Gastroesophageal sphincter (tissue), 4 donors: ENCODE measurements around the gene PCSK5. TPM values are rescaled to one million over a fixed set of nuclear protein-coding genes. Genes with fewer than 3 reads are reported as not detected.

Experiments used
- ATAC-seq: fragments of 150-250 bp; one replicate; pipeline ENCODE4 v1.9.1; 2016; ENCODE audit warnings: mild to moderate bottlenecking, moderate library complexity
- H3K27ac ChIP-seq, 4 donors: fragments of 200-600 bp; sonication (generic) in 3 of 4; 1 replicate in 3 of 4; 2 replicates in 1 of 4; pipeline ENCODE4 v1.5.1; 2016 to 2019
- H3K27me3 ChIP-seq: fragments of 200-600 bp; sonication (generic); one replicate; pipeline ENCODE4 v1.5.1; 2019
- H3K36me3 ChIP-seq, 2 donors: fragments of 200-600 bp; sonication (generic); one replicate each; pipeline ENCODE4 v1.5.1; 2019; ENCODE audit warnings: control low read depth in 1 of 2
- H3K4me1 ChIP-seq, 3 donors: fragments of 200-600 bp; sonication (generic); 1 replicate in 2 of 3; 2 replicates in 1 of 3; pipeline ENCODE4 v1.5.1; 2016 to 2019; ENCODE audit warnings: control low read depth in 2 of 3
- H3K4me3 ChIP-seq, 2 donors: fragments of 200-600 bp; sonication (generic); one replicate each; pipeline ENCODE4 v1.5.1; 2019; ENCODE audit warnings: mild to moderate bottlenecking in 1 of 2, moderate library complexity in 1 of 2
- H3K9me3 ChIP-seq, 3 donors: fragments of 200-600 bp; sonication (generic); one replicate each; pipeline ENCODE4 v1.5.1; 2017 to 2019; ENCODE audit warnings: control low read depth in 2 of 3
- EP300 ChIP-seq: sonication (generic); formaldehyde crosslinking; IDR thresholded peaks from one replicate; pipeline ENCODE4 v1.6.1; 2017; ENCODE audit warnings: antibody characterized with exemption, mild to moderate bottlenecking
- POLR2A ChIP-seq, 2 donors: fragments of 450-650 bp; IDR thresholded peaks; one replicate each; pipeline ENCODE4 v1.6.1; 2017; ENCODE audit warnings: antibody characterized with exemption in 2 of 2, mild to moderate bottlenecking in 2 of 2, moderate library complexity in 1 of 2
- POLR2AphosphoS5 ChIP-seq: sonication (generic); formaldehyde crosslinking; IDR thresholded peaks from one replicate; pipeline ENCODE4 v1.6.1; 2017; ENCODE audit warnings: antibody characterized with exemption
- WGBS, 2 donors: methylation state at CpG; one replicate each; pipeline ENCODE4 v1.1.5; 2018; ENCODE audit warnings: low coverage in 1 of 2; 5-methylcytosine and 5-hydroxymethylcytosine counted together
- total RNA-seq, 4 donors: library from RNA; depleted of rRNA; stranded (reverse); fragments of >200 nt; gene quantifications; one replicate each; pipeline ENCODE4 v1.1.0, GENCODE V29; 2016
- TF ChIP-seq, protein P1 (sequence below), 4 experiments: fragments of 200-600 bp in 2 of 4; fragments of 450-650 bp in 2 of 4; sonication (generic) in 1 of 4; IDR thresholded peaks; one replicate each; pipeline ENCODE4 v1.5.1; 2017 to 2019; ENCODE audit warnings: antibody characterized with exemption in 4 of 4, mild to moderate bottlenecking in 2 of 4, moderate library complexity in 2 of 4

The PCSK5 gene
- total RNA-seq, 4 donors from 2014 or later: 20.1 to 37.3 (median 28.1) TPM

DNA sequence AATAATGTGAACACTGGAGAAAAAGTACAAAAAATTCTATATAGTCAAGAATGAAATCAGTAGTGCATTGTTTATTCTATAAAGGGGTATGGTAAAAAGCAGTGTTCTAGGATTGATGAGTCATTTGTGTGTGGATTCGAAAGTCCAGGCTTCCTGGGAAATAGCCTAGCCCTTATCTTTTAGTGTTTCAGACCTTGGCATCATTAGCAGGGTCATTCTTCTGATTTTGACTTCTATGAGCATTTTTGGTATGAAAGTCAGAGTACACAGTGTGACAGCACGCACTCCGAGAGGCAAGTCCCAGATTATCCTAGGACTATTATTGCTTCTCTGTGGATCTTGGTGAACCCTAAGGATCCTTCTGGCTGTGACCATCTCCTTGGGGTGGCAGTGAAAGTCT, 16.9 kb downstream of the PCSK5 start:
- no peaks in the 10 kb centered on the region for H3K9me3 ChIP-seq
- H3K4me1 ChIP-seq: peaks cover 0 to 32% (median 0%) of the 10 kb centered on the region in 3 donors
- no peak for ATAC-seq
- H3K27me3 ChIP-seq: no peaks in the 10 kb centered on the region
- no peaks in the 10 kb centered on the region for H3K36me3 ChIP-seq
- 39 to 67% methylated on average over 1 to 3 of the region's 3 CpGs for WGBS, 2 donors
- H3K27ac ChIP-seq: no peak overlapping the region
- no peak for TF ChIP-seq POLR2A (IDR thresholded peaks at IDR 0.05)
- no peak for TF ChIP-seq POLR2AphosphoS5
- no peak overlapping the region for H3K4me3 ChIP-seq

DNA sequence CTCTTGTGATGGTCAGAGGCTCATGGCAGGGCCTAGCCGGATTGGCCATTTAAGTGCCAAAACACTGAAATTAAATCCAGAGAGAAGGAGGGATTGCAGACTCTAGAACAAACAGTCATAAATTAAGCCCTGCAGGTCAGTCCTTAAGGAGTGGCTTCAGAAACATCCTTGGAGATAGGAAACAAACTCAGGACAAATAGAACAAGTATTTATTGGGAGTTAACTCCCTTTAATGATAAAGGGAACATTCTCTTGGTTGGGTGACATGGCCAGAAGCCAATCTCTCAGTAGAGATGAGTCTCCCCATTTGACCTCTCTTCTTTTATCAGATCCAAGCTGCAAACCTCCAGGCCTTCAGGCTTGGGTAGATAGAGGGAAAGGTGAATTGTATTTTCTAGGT, 17.4 kb downstream of the PCSK5 start:
- Histone ChIP-seq H3K27ac (no peak overlapping the region), H3K9me3 (no peaks in the 10 kb centered on the region), H3K4me1 (peaks cover 0 to 36% (median 0%) of the 10 kb centered on the region in 3 donors), H3K4me3 (no peak overlapping the region), H3K27me3 (no peaks in the 10 kb centered on the region), H3K36me3 (no peaks in the 10 kb centered on the region)
- TF ChIP-seq POLR2AphosphoS5 (no peak), EP300 (no peak), POLR2A (IDR thresholded peaks at IDR 0.05) (no peak)
- TF ChIP-seq, protein P1, sequence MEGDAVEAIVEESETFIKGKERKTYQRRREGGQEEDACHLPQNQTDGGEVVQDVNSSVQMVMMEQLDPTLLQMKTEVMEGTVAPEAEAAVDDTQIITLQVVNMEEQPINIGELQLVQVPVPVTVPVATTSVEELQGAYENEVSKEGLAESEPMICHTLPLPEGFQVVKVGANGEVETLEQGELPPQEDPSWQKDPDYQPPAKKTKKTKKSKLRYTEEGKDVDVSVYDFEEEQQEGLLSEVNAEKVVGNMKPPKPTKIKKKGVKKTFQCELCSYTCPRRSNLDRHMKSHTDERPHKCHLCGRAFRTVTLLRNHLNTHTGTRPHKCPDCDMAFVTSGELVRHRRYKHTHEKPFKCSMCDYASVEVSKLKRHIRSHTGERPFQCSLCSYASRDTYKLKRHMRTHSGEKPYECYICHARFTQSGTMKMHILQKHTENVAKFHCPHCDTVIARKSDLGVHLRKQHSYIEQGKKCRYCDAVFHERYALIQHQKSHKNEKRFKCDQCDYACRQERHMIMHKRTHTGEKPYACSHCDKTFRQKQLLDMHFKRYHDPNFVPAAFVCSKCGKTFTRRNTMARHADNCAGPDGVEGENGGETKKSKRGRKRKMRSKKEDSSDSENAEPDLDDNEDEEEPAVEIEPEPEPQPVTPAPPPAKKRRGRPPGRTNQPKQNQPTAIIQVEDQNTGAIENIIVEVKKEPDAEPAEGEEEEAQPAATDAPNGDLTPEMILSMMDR (IDR thresholded peaks at IDR 0.05): no peak
- no peak for ATAC-seq
- WGBS, 2 donors: 86 to 100% methylated on average over 1 of the region's 1 CpG

DNA sequence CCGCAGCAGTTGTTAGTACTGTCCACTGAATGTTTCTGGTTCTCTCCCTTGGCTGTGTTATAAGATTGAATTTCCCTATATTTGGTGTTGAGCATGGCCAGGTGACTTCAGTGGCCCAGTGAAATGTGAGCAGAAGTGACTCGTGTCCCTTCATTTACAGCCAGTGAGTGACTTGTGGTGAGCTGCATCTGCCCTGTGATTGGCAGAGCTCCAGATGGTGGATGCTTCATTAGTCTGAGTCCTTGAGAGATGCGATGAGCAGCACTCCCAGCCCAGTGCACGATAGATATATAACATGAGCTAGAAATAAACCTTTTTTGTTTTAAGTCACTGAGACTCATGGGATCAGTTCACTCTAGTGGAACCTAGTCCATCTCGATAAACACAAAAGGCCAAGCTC, 19.3 kb downstream of the PCSK5 start:
- Histone ChIP-seq H3K36me3 (no peaks in the 10 kb centered on the region), H3K9me3 (no peaks in the 10 kb centered on the region), H3K4me1 (peaks cover 0 to 35% (median 0%) of the 10 kb centered on the region in 3 donors), H3K27me3 (no peaks in the 10 kb centered on the region), H3K27ac (no peak overlapping the region), H3K4me3 (no peak overlapping the region)
- no peak for ATAC-seq
- TF ChIP-seq POLR2A (IDR thresholded peaks at IDR 0.05): no peak
- no peak for TF ChIP-seq POLR2AphosphoS5
- 89 to 100% methylated on average over 2 to 4 of the region's 5 CpGs for WGBS, 2 donors

GRCh38 chr9:75910731-75911130, 20.3 kb downstream of the PCSK5 start:
- no peak for ATAC-seq
- Histone ChIP-seq H3K36me3 (no peaks in the 10 kb centered on the region), H3K9me3 (no peaks in the 10 kb centered on the region), H3K4me1 (peaks cover 0 to 35% (median 0%) of the 10 kb centered on the region in 3 donors), H3K27ac (no peak overlapping the region), H3K4me3 (no peak overlapping the region), H3K27me3 (no peaks in the 10 kb centered on the region)
- TF ChIP-seq, protein P1 (IDR thresholded peaks at IDR 0.05): no peak
- 45 to 73% methylated on average over 3 to 4 of the region's 4 CpGs for WGBS, 2 donors

- H3K9me3 ChIP-seq: no peaks in the 10 kb centered on the region
- 91 to 100% methylated on average over 3 of the region's 3 CpGs for WGBS, 2 donors
- H3K4me1 ChIP-seq: peaks cover 0 to 35% (median 0%) of the 10 kb centered on the region in 3 donors
- no peak overlapping the region for H3K27ac ChIP-seq
- H3K36me3 ChIP-seq: no peaks in the 10 kb centered on the region
- TF ChIP-seq EP300 (no peak), POLR2AphosphoS5 (no peak), POLR2A (IDR thresholded peaks at IDR 0.05) (no peak)
- TF ChIP-seq, protein P1 (IDR thresholded peaks at IDR 0.05): no peak
- ATAC-seq: no peak
- no peak overlapping the region for H3K4me3 ChIP-seq
- no peaks in the 10 kb centered on the region for H3K27me3 ChIP-seq
Observed at GRCh38 chr9:75911390-75911789, 20.9 kb downstream of the PCSK5 start.

DNA sequence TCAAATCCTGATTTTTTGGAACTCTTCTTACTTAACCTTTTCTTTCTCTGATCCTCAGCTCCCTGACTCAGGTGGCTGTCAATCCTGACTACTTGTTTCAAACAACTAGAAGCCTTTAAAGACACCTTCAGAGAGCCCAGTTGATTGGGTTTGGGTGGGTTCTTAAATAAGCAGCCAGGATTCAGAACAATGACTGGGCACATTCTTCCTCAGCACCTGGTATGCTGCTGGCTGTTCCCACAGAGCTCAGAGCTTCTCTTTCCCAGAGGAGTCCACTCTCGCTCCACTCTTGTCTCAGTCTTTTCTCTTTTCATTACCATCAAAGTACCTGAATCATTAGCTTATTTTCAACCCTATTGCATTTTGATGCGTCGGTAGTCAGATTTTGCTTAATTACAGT, 22.5 kb downstream of the PCSK5 start:
- no peak for ATAC-seq
- no peak overlapping the region for H3K4me3 ChIP-seq
- TF ChIP-seq POLR2AphosphoS5: no peak
- H3K27ac ChIP-seq: no peak overlapping the region
- 88 to 94% methylated on average over 3 of the region's 3 CpGs for WGBS, 2 donors
- H3K36me3 ChIP-seq: no peaks in the 10 kb centered on the region
- no peaks in the 10 kb centered on the region for H3K9me3 ChIP-seq
- H3K27me3 ChIP-seq: no peaks in the 10 kb centered on the region
- H3K4me1 ChIP-seq: peaks cover 0 to 23% (median 0%) of the 10 kb centered on the region in 3 donors

- Histone ChIP-seq H3K9me3 (no peaks in the 10 kb centered on the region), H3K4me1 (peaks cover 0 to 23% (median 0%) of the 10 kb centered on the region in 3 donors), H3K27ac (no peak overlapping the region), H3K27me3 (no peaks in the 10 kb centered on the region), H3K4me3 (no peak overlapping the region), H3K36me3 (no peaks in the 10 kb centered on the region)
- 93 to 100% methylated on average over 4 of the region's 4 CpGs for WGBS, 2 donors
- ATAC-seq: no peak
- TF ChIP-seq, protein P1 (IDR thresholded peaks at IDR 0.05): no peak
- no peak for TF ChIP-seq POLR2A (IDR thresholded peaks at IDR 0.05)
- no peak for TF ChIP-seq EP300
- no peak for TF ChIP-seq POLR2AphosphoS5
Observed at GRCh38 chr9:75914002-75914401, 23.5 kb downstream of the PCSK5 start.
